NCI-H460 (cell line): ENCODE results near the gene DNAJC22. TPM values are rescaled to one million over a fixed set of nuclear protein-coding genes. Genes with fewer than 3 reads are reported as not detected.
"Not testable (repeated sequence)": the region's sequence is repeated elsewhere in the genome, so short reads cannot be mapped to it uniquely, and the experiment has no call there.

ENCODE experiments used
- DNase-seq: peaks from one replicate; pipeline ENCODE4 v3.0.0-alpha.2; 2016; ENCODE audit warnings: low read depth; ENCODE audit errors: extremely low read depth
- total RNA-seq: library from RNA; depleted of rRNA; stranded (reverse); fragments of >200 nt; shearing (Covaris generic); gene quantifications from 2 replicates; pipeline ENCODE4 v1.2.3, GENCODE V29; 2014

DNAJC22 gene
- total RNA-seq, 1 experiment from 2014 or later = 2.2 TPM

GRCh38 chr12:49330631-49331379 is 15.9 kb upstream of the DNAJC22 start:
- no peak for DNase-seq

GRCh38 chr12:49331380-49332222 is 15.1 kb upstream of the DNAJC22 start:
- DNase-seq = peak; percentile 72

GRCh38 chr12:49332441-49332861 is 14.2 kb upstream of the DNAJC22 start:
- DNase-seq = no peak

GRCh38 chr12:49332891-49333371 is 13.8 kb upstream of the DNAJC22 start:
- DNase-seq = no peak

- DNase-seq = not testable (repeated sequence)
Measured at GRCh38 chr12:49333778-49334177, 12.9 kb upstream of the DNAJC22 start.

GRCh38 chr12:49334226-49334625 is 12.5 kb upstream of the DNAJC22 start:
- no peak for DNase-seq

GRCh38 chr12:49334681-49335080 is 12.0 kb upstream of the DNAJC22 start:
- DNase-seq = no peak

GRCh38 chr12:49335118-49335954 is 11.4 kb upstream of the DNAJC22 start:
- DNase-seq = no peak

- DNase-seq = no peak
Measured at GRCh38 chr12:49335955-49336644, 10.6 kb upstream of the DNAJC22 start.

- peak; percentile 69 for DNase-seq
Measured at GRCh38 chr12:49336645-49337584, 9.8 kb upstream of the DNAJC22 start, which contains the start of gene C1QL4. Gene C1QL4 (minus strand): TSS chr12:49337188. CDS start chr12:49336477, 711 bp downstream.

GRCh38 chr12:49338830-49339463 is 7.7 kb upstream of the DNAJC22 start:
- DNase-seq = no peak

- DNase-seq = no peak
Measured at GRCh38 chr12:49339464-49339861, 7.2 kb upstream of the DNAJC22 start.

GRCh38 chr12:49340095-49340870 is 6.4 kb upstream of the DNAJC22 start:
- no peak for DNase-seq

- no peak for DNase-seq
Measured at GRCh38 chr12:49340971-49341776, 5.5 kb upstream of the DNAJC22 start.

GRCh38 chr12:49341777-49342065 is 5.0 kb upstream of the DNAJC22 start:
- DNase-seq = no peak

- peak; percentile 82 for DNase-seq
Measured at GRCh38 chr12:49342066-49342913, 4.4 kb upstream of the DNAJC22 start.
